HCEC 1CT (cell line): ENCODE data around the gene TNFAIP8.
"Not testable (repeated sequence)": the region's sequence is repeated elsewhere in the genome, so short reads cannot be mapped to it uniquely, and the experiment has no call there.

Experiments
- DNase-seq: peaks from one replicate; pipeline ENCODE4 v3.0.0-alpha.2; 2017

TNFAIP8 gene

GRCh38 chr5:119428166-119428565 is 72.3 kb downstream of the TNFAIP8 start:
- not testable (repeated sequence) for DNase-seq

GRCh38 chr5:119428574-119428973 is 72.8 kb downstream of the TNFAIP8 start:
- not testable (repeated sequence) for DNase-seq

GRCh38 chr5:119432674-119433237 is 76.9 kb downstream of the TNFAIP8 start:
- not testable (repeated sequence) for DNase-seq

GRCh38 chr5:119435436-119436132 is 79.8 kb downstream of the TNFAIP8 start:
- DNase-seq = peak; percentile 24

GRCh38 chr5:119437785-119438586 is 82.2 kb downstream of the TNFAIP8 start:
- not testable (repeated sequence) for DNase-seq

GRCh38 chr5:119438587-119438917 is 82.7 kb downstream of the TNFAIP8 start:
- DNase-seq = not testable (repeated sequence)

GRCh38 chr5:119439140-119439631 is 83.4 kb downstream of the TNFAIP8 start:
- DNase-seq = no peak

GRCh38 chr5:119439632-119440031 is 83.8 kb downstream of the TNFAIP8 start:
- not testable (repeated sequence) for DNase-seq

GRCh38 chr5:119444643-119445042 is 88.8 kb downstream of the TNFAIP8 start:
- DNase-seq = not testable (repeated sequence)

- no peak for DNase-seq
Observed at GRCh38 chr5:119445544-119445943, 89.7 kb downstream of the TNFAIP8 start.
